ENCODE data around the gene LRFN4. TPM values are rescaled to one million over a fixed set of nuclear protein-coding genes. Genes with fewer than 3 reads are reported as not detected.

The LRFN4 gene
- total and polyA plus RNA-seq, 2 of the 13 experiments (the other 11 are each of a cell fraction or from before 2014, with no cell fraction given) = 1.3 to 6.8 TPM

DNA sequence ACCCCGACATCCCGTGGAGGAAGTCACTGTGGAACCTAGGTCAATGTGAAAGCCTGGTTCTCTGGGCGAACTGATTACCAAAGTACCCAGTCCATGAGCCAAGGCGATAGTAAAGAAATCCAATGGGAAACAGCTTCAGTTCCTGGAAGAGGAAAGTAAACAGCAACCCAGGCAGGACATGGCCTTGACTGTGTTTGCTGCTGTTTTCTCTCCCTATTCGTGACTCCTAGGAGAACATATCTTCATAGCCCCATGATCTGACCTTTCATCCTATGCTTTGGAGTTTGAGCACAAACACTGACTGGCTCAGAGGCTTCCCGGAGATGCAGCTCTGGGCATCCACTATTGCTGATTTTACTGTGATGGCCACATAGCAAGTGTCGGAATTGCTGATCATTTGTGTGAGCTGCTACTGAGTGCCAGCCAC is 45.1 kb downstream of the LRFN4 start (continued):
- TF ChIP-seq RERE (CRISPR knock-in tag; IDR thresholded peaks at IDR 0.05; ENCODE audit: low read depth) (peak; percentile 74; the same call in 1 of the 2 replicates), PRDM15 (CRISPR knock-in tag; IDR thresholded peaks at IDR 0.05) (peak; percentile 50; the same call in 1 of the 2 replicates), NCOA5 (CRISPR knock-in tag; IDR thresholded peaks at IDR 0.05) (no peak), ZBTB8A (CRISPR knock-in tag; IDR thresholded peaks at IDR 0.05; ENCODE audit: borderline replicate concordance, low read depth) (no peak), ADNP (CRISPR knock-in tag; IDR thresholded peaks at IDR 0.05) (no peak), ZNF543 (CRISPR knock-in tag; IDR thresholded peaks at IDR 0.05) (no peak), HBP1 (CRISPR knock-in tag; IDR thresholded peaks at IDR 0.05; ENCODE audit: low read depth) (0 out of 2 replicates have a peak, but pooled peaks have one; percentile 68), ATAD3A (CRISPR knock-in tag; IDR thresholded peaks at IDR 0.05) (no peak), ZNF264 (CRISPR knock-in tag; IDR thresholded peaks at IDR 0.05) (peak; percentile 85; the same call in 1 of the 2 replicates), ZNF329 (CRISPR knock-in tag; IDR thresholded peaks at IDR 0.05; ENCODE audit: low read depth) (no peak), MTA3 (CRISPR knock-in tag; IDR thresholded peaks at IDR 0.05) (no peak), TCF7L2 (IDR thresholded peaks at IDR 0.05; ENCODE audit: low read depth, low read length) (no peak), CSRNP1 (CRISPR knock-in tag; IDR thresholded peaks at IDR 0.05) (0 out of 2 replicates have a peak, but pooled peaks have one; percentile 64), ARNT (IDR thresholded peaks at IDR 0.05) (no peak), CENPT (CRISPR knock-in tag; IDR thresholded peaks at IDR 0.05; ENCODE audit: low read depth) (no peak)
- TF ChIP-seq, protein P1, sequence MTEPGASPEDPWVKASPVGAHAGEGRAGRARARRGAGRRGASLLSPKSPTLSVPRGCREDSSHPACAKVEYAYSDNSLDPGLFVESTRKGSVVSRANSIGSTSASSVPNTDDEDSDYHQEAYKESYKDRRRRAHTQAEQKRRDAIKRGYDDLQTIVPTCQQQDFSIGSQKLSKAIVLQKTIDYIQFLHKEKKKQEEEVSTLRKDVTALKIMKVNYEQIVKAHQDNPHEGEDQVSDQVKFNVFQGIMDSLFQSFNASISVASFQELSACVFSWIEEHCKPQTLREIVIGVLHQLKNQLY (CRISPR knock-in tag; IDR thresholded peaks at IDR 0.05) = peak; percentile 86
